B cell (primary cell): Measurements from ENCODE around the gene GABRB2. TPM values are rescaled to one million over a fixed set of nuclear protein-coding genes. Genes with fewer than 3 reads are reported as not detected.

Source experiments
- ATAC-seq: fragments of 200-7000 bp; cut with Tn5 transposase; one replicate; pipeline ENCODE4 v1.10.0; 2021; ENCODE audit warnings: low read depth, mild to moderate bottlenecking, moderate number of reproducible peaks, moderate library complexity
- CTCF ChIA-PET: fragments of 350-600 bp; sonication (Branson Sonifier 250); formaldehyde crosslinking; loops from one replicate; lab custom pipeline; 2021; ENCODE audit warnings: antibody characterized with exemption, inconsistent platforms; lab: Charles Lee
- POLR2A ChIA-PET: fragments of 350-600 bp; sonication (Branson Sonifier 250); formaldehyde crosslinking; loops from one replicate; lab custom pipeline; 2021; ENCODE audit warnings: antibody characterized with exemption; lab: Charles Lee
- DNase-seq: peaks from one replicate; pipeline ENCODE4 v3.0.0; 2013
- H2AFZ ChIP-seq: 2 replicates; pipeline ENCODE4 v1.6.1; 2012; ENCODE audit warnings: mild to moderate bottlenecking, low read depth, low read length; ENCODE audit not compliant: insufficient read depth, poor library complexity, severe bottlenecking
- H3K27ac ChIP-seq, 2 donors: 1 replicate in 1 of 2; 2 replicates in 1 of 2; pipeline ENCODE4 v1.5.1; 2012 to 2013; ENCODE audit warnings: low read length in 2 of 2, mild to moderate bottlenecking in 2 of 2, moderate library complexity in 1 of 2
- H3K27me3 ChIP-seq, 4 experiments: fragments of 200-600 bp in 1 of 4; sonication (generic) in 1 of 4; replicated peaks in 1 of 4; 1 replicate in 2 of 4; 2 replicates in 2 of 4; pipeline versions ENCODE4 v1.6.1 to v1.7.0; 2013 to 2016; ENCODE audit warnings: low read length in 3 of 4, mild to moderate bottlenecking in 2 of 4, mixed read lengths in 1 of 4, moderate library complexity in 1 of 4; ENCODE audit not compliant: insufficient read depth in 4 of 4, control insufficient read depth in 3 of 4; ENCODE audit errors: control extremely low read depth in 1 of 4
- H3K36me3 ChIP-seq, 2 experiments: replicated peaks in 1 of 2; 1 replicate in 1 of 2; 2 replicates in 1 of 2; pipeline versions ENCODE4 v1.6.1 to v1.7.1; 2013; ENCODE audit warnings: low read length in 1 of 2; ENCODE audit not compliant: insufficient read depth in 2 of 2, control insufficient read depth in 1 of 2; ENCODE audit errors: control extremely low read depth in 1 of 2, extremely low read depth in 1 of 2
- H3K4me1 ChIP-seq, 2 donors: fragments of 200-600 bp in 1 of 2; sonication (generic) in 1 of 2; 1 replicate in 1 of 2; 2 replicates in 1 of 2; pipeline versions ENCODE4 v1.5.1 to v1.6.1; 2013 to 2017; ENCODE audit warnings: low read length in 2 of 2; ENCODE audit not compliant: control insufficient read depth in 2 of 2, insufficient read depth in 2 of 2
- H3K4me2 ChIP-seq: replicated peaks from 2 replicates; pipeline ENCODE3; 2012; ENCODE audit warnings: mild to moderate bottlenecking, low read depth, low read length; ENCODE audit not compliant: poor library complexity, severe bottlenecking
- H3K4me3 ChIP-seq, 5 experiments: fragments of 200-600 bp in 1 of 5; sonication (generic) in 1 of 5; 1 replicate in 3 of 5; 2 replicates in 2 of 5; pipeline versions ENCODE4 v1.5.1 to v1.7.0; 2011 to 2016; ENCODE audit warnings: low read length in 4 of 5, mild to moderate bottlenecking in 4 of 5, low read depth in 2 of 5, control low read depth in 1 of 5, moderate library complexity in 1 of 5; ENCODE audit not compliant: insufficient read depth in 1 of 5; ENCODE audit errors: control extremely low read depth in 1 of 5, extremely low read depth in 1 of 5
- H3K79me2 ChIP-seq: fragments of 200-600 bp; sonication (generic); one replicate; pipeline ENCODE4 v1.6.0; 2016; ENCODE audit warnings: low read length; ENCODE audit not compliant: control insufficient read depth, insufficient read depth
- H3K9ac ChIP-seq: fragments of 200-600 bp; sonication (generic); 2 replicates; pipeline ENCODE4 v1.6.1; 2017; ENCODE audit warnings: mild to moderate bottlenecking, low read length, moderate library complexity
- H3K9me3 ChIP-seq, 3 donors: one replicate each; pipeline versions ENCODE4 v1.6.1 to v1.7.1; 2013; ENCODE audit warnings: low read length in 2 of 3; ENCODE audit not compliant: control insufficient read depth in 2 of 3, insufficient read depth in 1 of 3; ENCODE audit errors: control extremely low read depth in 1 of 3
- H4K20me1 ChIP-seq: 2 replicates; pipeline ENCODE4 v1.6.0; 2012; ENCODE audit warnings: mild to moderate bottlenecking, low read length; ENCODE audit not compliant: insufficient read depth, control insufficient read depth, poor library complexity, severe bottlenecking
- H3K27ac Mint-ChIP-seq: one replicate; pipeline ENCODE4 v1.8.0; 2021; ENCODE audit warnings: mixed read lengths
- H3K27me3 Mint-ChIP-seq: one replicate; pipeline ENCODE4 v1.8.0; 2021; ENCODE audit warnings: mixed read lengths
- H3K4me1 Mint-ChIP-seq: one replicate; pipeline ENCODE4 v1.8.0; 2021; ENCODE audit warnings: mixed read lengths
- H3K4me3 Mint-ChIP-seq: one replicate; pipeline ENCODE4 v1.8.0; 2021; ENCODE audit warnings: mixed read lengths
- H3K9me3 Mint-ChIP-seq: one replicate; pipeline ENCODE4 v1.8.0; 2022; ENCODE audit warnings: mixed read lengths; ENCODE audit not compliant: insufficient read depth
- EZH2 ChIP-seq: IDR thresholded peaks from 2 replicates; pipeline ENCODE4 v1.6.1; 2012; ENCODE audit warnings: borderline replicate concordance, low read depth, mild to moderate bottlenecking, moderate library complexity, low read length; ENCODE audit not compliant: insufficient read depth, poor library complexity, severe bottlenecking
- WGBS: methylation state at CpG from one replicate; pipeline ENCODE4 v1.1.5; 2013; ENCODE audit warnings: missing lambda C conversion rate; ENCODE audit not compliant: insufficient coverage; 5-methylcytosine and 5-hydroxymethylcytosine counted together
- intact Hi-C: fragments of 100-400 bp; cut with micrococcal nuclease; formaldehyde crosslinking; loops from one replicate; pipeline ENCODE4 v1.10.0; 2022
- polyA plus RNA-seq: library from polyadenylated mRNA; depleted of rRNA; stranded (reverse); fragments of >200 nt; gene quantifications from 2 replicates; pipeline ENCODE4 v1.2.3, GENCODE V29; 2012
- total RNA-seq, 2 donors: library from RNA; stranded (reverse); fragments of 120-200 nt in 1 of 2; gene quantifications; 1 replicate in 1 of 2; 2 replicates in 1 of 2; pipeline versions ENCODE4 v1.2.3 to v1.2.4, GENCODE V29; 2013 to 2022
- TF ChIP-seq, protein P1 (sequence below): fragments of 200-600 bp; IDR thresholded peaks from one replicate; pipeline ENCODE4 v1.8.0; 2022; ENCODE audit warnings: antibody characterized with exemption, mild to moderate bottlenecking

GABRB2 gene
- total and polyA plus RNA-seq, 2 donors (not counting 1 experiment from before 2014, with no cell fraction given), result 0.15 to 0.16 TPM

DNA sequence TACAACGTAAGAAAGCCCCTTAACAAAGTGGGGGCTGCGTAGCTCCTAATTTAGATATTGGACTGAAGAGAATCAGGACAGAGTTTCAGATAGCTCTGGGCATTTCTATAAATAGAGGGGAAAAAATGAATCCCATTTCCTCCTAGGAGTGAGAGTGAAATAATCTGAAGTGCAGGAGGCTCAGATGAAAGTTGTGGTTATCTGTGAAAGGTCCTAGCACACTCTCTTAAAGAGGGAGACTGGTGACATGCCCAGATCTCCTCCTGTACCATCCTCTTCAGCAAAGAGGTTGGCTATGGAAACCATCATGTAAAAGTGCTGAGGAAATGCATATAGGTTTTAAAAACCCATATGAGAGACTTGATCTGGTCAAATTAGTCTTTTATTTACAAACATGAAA, 143.4 kb downstream of the GABRB2 start:
- H3K4me1 Mint-ChIP-seq, result no peaks in the 10 kb centered on the region
- no peak for TF ChIP-seq EZH2
- ATAC-seq (no peak), DNase-seq (no peak)
- H3K27ac Mint-ChIP-seq, result no peak overlapping the region
- H3K9me3 Mint-ChIP-seq, result no peaks in the 10 kb centered on the region
- Histone ChIP-seq H3K4me2 (no peak overlapping the region), H4K20me1 (no peaks in the 10 kb centered on the region), H3K27me3 (no peaks in the 10 kb centered on the region), H3K4me1 (no peaks in the 10 kb centered on the region), H3K9me3 (no peaks in the 10 kb centered on the region), H3K36me3 (no peaks in the 10 kb centered on the region), H3K9ac (no peak overlapping the region), H2AFZ (no peak overlapping the region), H3K79me2 (no peaks in the 10 kb centered on the region), H3K4me3 (no peak overlapping the region), H3K27ac (no peak overlapping the region)
- CTCF ChIA-PET, result no interaction called here
- POLR2A ChIA-PET, result no interaction called here
- intact Hi-C loops, result no loop called here
- no CpG with 5 or more reads among the region's 2 CpGs for WGBS
- H3K27me3 Mint-ChIP-seq, result no peaks in the 10 kb centered on the region
- no peak overlapping the region for H3K4me3 Mint-ChIP-seq

DNA sequence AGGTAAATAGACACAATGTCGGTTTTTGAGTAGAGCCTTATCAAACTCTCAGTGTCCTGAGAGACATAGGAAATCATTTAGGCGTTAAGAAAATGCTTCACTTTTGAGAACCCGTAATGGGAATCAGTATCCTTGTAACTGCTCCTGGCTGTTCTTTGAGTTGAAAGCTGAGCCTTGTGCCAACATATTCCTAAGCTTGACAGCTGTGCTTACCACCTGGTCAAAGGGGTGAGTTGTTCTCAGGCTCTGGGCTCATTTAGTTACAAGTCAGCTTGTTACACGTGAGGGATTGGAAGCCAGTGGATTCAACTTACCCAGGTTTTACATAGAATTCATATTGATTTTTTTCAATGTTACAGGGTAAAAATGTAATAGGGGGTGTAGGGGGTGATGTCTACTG, 145.9 kb downstream of the GABRB2 start:
- Histone ChIP-seq H3K4me3 (no peak overlapping the region), H3K4me1 (no peaks in the 10 kb centered on the region), H4K20me1 (no peaks in the 10 kb centered on the region), H3K4me2 (no peak overlapping the region), H3K36me3 (no peaks in the 10 kb centered on the region), H3K79me2 (no peaks in the 10 kb centered on the region), H3K9me3 (no peaks in the 10 kb centered on the region), H3K27ac (no peak overlapping the region), H3K9ac (no peak overlapping the region), H2AFZ (no peak overlapping the region), H3K27me3 (no peaks in the 10 kb centered on the region)
- WGBS, result 92% methylated on average over 3 of the region's 4 CpGs
- H3K4me1 Mint-ChIP-seq, result no peaks in the 10 kb centered on the region
- TF ChIP-seq EZH2, result no peak
- TF ChIP-seq, protein P1, sequence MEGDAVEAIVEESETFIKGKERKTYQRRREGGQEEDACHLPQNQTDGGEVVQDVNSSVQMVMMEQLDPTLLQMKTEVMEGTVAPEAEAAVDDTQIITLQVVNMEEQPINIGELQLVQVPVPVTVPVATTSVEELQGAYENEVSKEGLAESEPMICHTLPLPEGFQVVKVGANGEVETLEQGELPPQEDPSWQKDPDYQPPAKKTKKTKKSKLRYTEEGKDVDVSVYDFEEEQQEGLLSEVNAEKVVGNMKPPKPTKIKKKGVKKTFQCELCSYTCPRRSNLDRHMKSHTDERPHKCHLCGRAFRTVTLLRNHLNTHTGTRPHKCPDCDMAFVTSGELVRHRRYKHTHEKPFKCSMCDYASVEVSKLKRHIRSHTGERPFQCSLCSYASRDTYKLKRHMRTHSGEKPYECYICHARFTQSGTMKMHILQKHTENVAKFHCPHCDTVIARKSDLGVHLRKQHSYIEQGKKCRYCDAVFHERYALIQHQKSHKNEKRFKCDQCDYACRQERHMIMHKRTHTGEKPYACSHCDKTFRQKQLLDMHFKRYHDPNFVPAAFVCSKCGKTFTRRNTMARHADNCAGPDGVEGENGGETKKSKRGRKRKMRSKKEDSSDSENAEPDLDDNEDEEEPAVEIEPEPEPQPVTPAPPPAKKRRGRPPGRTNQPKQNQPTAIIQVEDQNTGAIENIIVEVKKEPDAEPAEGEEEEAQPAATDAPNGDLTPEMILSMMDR, result no peak
- ATAC-seq (no peak), DNase-seq (no peak)
- CTCF ChIA-PET, result no interaction called here
- H3K9me3 Mint-ChIP-seq, result no peaks in the 10 kb centered on the region
- POLR2A ChIA-PET, result no interaction called here
- intact Hi-C loops, result no loop called here
- peaks cover 3% of the 10 kb centered on the region for H3K27me3 Mint-ChIP-seq
- no peak overlapping the region for H3K4me3 Mint-ChIP-seq
- no peak overlapping the region for H3K27ac Mint-ChIP-seq
